Activated B cell treated with CpG ODN at 0.5 μM for 24 hours (primary cell): ENCODE data around the gene PMFBP1. TPM values are rescaled to one million over a fixed set of nuclear protein-coding genes. Genes with fewer than 3 reads are reported as not detected.

Source experiments
- ATAC-seq: fragments of 200-7000 bp; cut with Tn5 transposase; one replicate; pipeline ENCODE4 v1.10.0; 2021; ENCODE audit warnings: low read depth, mild to moderate bottlenecking, moderate library complexity
- CTCF ChIA-PET: fragments of 350-600 bp; sonication (Branson Sonifier 250); formaldehyde crosslinking; loops from one replicate; lab custom pipeline; 2021; ENCODE audit warnings: antibody characterized with exemption; lab: Charles Lee
- POLR2A ChIA-PET: fragments of 350-600 bp; sonication (Branson Sonifier 250); formaldehyde crosslinking; loops from one replicate; lab custom pipeline; 2021; ENCODE audit warnings: antibody characterized with exemption; lab: Charles Lee
- DNase-seq: peaks from one replicate; pipeline ENCODE4 v3.0.0; 2022
- H3K27ac Mint-ChIP-seq: one replicate; pipeline ENCODE4 v1.8.0; 2020; ENCODE audit warnings: mixed read lengths
- H3K27me3 Mint-ChIP-seq: one replicate; pipeline ENCODE4 v1.8.0; 2021; ENCODE audit warnings: mixed read lengths
- H3K36me3 Mint-ChIP-seq: one replicate; pipeline ENCODE4 v1.8.0; 2021; ENCODE audit warnings: low read depth, mixed read lengths
- H3K4me1 Mint-ChIP-seq: one replicate; pipeline ENCODE4 v1.8.0; 2021; ENCODE audit warnings: mixed read lengths
- H3K4me3 Mint-ChIP-seq: one replicate; pipeline ENCODE4 v1.8.0; 2020; ENCODE audit warnings: mild to moderate bottlenecking, mixed read lengths
- H3K9me3 Mint-ChIP-seq: one replicate; pipeline ENCODE4 v1.8.0; 2020; ENCODE audit warnings: mixed read lengths
- intact Hi-C: fragments of 100-400 bp; cut with micrococcal nuclease; formaldehyde crosslinking; loops from one replicate; pipeline ENCODE4 v1.15.1; 2024
- total RNA-seq: library from RNA; stranded (reverse); gene quantifications from 2 replicates; pipeline ENCODE4 v1.2.3, GENCODE V29; 2022
- TF ChIP-seq, protein P1 (sequence below): fragments of 200-600 bp; IDR thresholded peaks from one replicate; pipeline ENCODE4 v1.8.0; 2022; ENCODE audit warnings: antibody characterized with exemption, mild to moderate bottlenecking

The PMFBP1 gene
- total RNA-seq, 1 donor from 2014 or later = 5.7 TPM

- intact Hi-C loops = loop anchor here (5.0 to 10.0 kb wide), 6 partner anchors 197 to 1289 kb away; partner anchors contain the start of genes CMTR2, IST1, PHLPP2 and VAC14
- ChIA-PET POLR2A (interaction anchor here (0.9 to 1.6 kb wide), 4 partner anchors 87 to 632 kb away, joined by 3 to 8 read pairs (median 4); partner anchors contain the start of genes AP1G1 and ZNF23), CTCF (no interaction called here)
- H3K4me3 Mint-ChIP-seq = peak overlapping the region; percentile 99
- peak overlapping the region; percentile 96 for H3K27ac Mint-ChIP-seq
- TF ChIP-seq, protein P1, sequence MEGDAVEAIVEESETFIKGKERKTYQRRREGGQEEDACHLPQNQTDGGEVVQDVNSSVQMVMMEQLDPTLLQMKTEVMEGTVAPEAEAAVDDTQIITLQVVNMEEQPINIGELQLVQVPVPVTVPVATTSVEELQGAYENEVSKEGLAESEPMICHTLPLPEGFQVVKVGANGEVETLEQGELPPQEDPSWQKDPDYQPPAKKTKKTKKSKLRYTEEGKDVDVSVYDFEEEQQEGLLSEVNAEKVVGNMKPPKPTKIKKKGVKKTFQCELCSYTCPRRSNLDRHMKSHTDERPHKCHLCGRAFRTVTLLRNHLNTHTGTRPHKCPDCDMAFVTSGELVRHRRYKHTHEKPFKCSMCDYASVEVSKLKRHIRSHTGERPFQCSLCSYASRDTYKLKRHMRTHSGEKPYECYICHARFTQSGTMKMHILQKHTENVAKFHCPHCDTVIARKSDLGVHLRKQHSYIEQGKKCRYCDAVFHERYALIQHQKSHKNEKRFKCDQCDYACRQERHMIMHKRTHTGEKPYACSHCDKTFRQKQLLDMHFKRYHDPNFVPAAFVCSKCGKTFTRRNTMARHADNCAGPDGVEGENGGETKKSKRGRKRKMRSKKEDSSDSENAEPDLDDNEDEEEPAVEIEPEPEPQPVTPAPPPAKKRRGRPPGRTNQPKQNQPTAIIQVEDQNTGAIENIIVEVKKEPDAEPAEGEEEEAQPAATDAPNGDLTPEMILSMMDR = no peak
- no peak for DNase-seq
- no peak for ATAC-seq
- H3K36me3 Mint-ChIP-seq = peaks cover 68% of the 10 kb centered on the region
- peaks cover 47% of the 10 kb centered on the region for H3K4me1 Mint-ChIP-seq
- H3K9me3 Mint-ChIP-seq = no peaks in the 10 kb centered on the region
- no peaks in the 10 kb centered on the region for H3K27me3 Mint-ChIP-seq
Observed at GRCh38 chr16:72094266-72094610, 77.7 kb downstream of the PMFBP1 start.

DNA sequence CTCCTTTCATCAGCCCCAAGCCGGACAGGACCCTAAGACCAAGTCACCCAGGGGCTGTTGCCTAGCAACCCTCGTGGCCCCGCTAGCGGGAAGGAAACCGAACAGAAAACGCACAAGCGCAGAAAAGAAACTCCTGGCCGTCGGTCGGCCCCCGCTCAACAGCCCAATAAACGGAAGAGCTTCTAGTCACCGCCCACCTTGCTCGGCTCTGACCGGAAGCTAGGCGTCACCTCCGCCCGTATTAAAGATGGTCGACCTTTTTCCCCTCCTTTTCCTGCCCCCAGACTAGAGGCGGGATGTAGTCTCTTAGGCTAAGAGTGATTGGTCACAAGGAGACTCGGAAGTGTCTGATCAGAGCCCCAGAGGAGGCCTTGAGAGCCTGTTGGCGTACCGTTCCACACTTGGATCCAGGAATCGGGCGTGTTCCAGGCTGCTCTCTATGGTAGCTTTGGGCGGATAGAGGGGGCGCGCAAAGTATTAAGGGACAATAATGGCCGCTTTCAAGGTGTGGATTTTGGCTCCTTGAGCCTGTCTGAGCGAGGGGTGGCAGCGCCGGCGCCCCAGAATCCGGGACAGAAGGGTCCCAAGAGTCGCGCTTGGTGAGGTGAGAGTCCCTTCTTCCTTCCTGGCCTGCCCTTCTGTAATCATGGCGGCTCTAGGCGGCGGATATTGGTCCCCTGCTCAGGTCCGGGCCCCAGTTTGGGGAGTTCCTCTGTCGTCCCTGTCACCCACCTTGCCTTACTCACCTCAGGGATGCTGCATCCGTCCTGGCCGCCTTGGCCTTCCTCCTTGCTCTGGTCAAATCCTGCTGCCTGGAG is 78.3 kb downstream of the PMFBP1 start, which contains the start of the genes DHX38 and TXNL4B:
Gene DHX38, plus strand, starts transcription at position 400 of the 818 bp plus-strand sequence. CDS start 2,311 bp downstream, outside the sequence.
Gene TXNL4B, minus strand, starts transcription at position 173 of the 818 bp plus-strand sequence. CDS start 2,871 bp downstream, outside the sequence.
- H3K4me3 Mint-ChIP-seq = peak within 1 kb of the TSS; percentile 99
- peaks cover 68% of the 10 kb centered on the region for H3K36me3 Mint-ChIP-seq
- TF ChIP-seq, protein P1 = no peak
- peak within 1 kb of the TSS; percentile 96 for H3K27ac Mint-ChIP-seq
- DNase-seq (peak; percentile 77), ATAC-seq (peak; percentile 96)
- POLR2A ChIA-PET = interaction anchor here (0.6 to 1.6 kb wide), 14 partner anchors 13 to 1323 kb away, joined by 3 to 8 read pairs (median 4); partner anchors contain the start of genes AP1G1, CMTR2, DHODH and ZNF23
- H3K9me3 Mint-ChIP-seq = no peaks in the 10 kb centered on the region
- no peaks in the 10 kb centered on the region for H3K27me3 Mint-ChIP-seq
- intact Hi-C loops = loop anchor here (1.0 to 10.0 kb wide), 11 partner anchors 79 to 1289 kb away; partner anchors contain the start of genes CMTR2, DHODH, IST1 and PHLPP2
- H3K4me1 Mint-ChIP-seq = peaks cover 47% of the 10 kb centered on the region
- CTCF ChIA-PET = interaction anchor here (0.6 kb wide), 1 partner anchor 210 kb away, joined by 3 read pairs; no protein-coding TSS in a partner anchor

DNA sequence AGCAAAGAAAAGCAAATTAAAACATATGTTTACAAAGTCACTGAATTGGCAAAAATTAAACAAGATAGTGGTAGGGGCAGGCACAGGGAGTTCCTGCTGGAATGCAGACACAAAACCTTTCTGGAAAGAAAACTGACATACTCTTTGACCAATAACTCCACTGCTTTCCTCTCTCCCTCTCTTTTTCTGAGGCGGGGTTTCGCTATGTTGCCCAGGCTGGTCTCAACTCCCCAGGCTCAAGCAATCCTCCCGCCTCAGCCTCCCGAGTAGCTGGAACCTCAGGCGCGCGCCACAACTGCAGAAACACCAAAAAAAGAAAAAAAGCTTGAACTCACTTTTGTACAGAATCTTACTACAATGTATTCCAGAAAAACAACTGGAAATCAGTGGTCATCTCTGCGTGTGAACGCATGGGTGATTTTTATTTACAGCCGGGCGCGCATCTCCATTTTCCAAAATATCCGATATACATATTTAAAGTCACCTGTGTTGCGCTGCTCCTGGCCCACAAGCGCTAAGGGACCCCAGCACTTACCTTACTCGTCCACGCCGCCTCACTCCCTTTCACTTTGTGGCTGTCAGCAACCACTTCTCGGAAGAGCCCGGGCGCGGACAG is 79.0 kb downstream of the PMFBP1 start:
- peak; percentile 31 for ATAC-seq
- POLR2A ChIA-PET = interaction anchor here (0.6 to 1.6 kb wide), 12 partner anchors 13 to 1322 kb away, joined by 3 to 6 read pairs (median 4); partner anchors contain the start of genes CMTR2, DHODH and ZNF23
- H3K4me1 Mint-ChIP-seq = peaks cover 47% of the 10 kb centered on the region

DNA sequence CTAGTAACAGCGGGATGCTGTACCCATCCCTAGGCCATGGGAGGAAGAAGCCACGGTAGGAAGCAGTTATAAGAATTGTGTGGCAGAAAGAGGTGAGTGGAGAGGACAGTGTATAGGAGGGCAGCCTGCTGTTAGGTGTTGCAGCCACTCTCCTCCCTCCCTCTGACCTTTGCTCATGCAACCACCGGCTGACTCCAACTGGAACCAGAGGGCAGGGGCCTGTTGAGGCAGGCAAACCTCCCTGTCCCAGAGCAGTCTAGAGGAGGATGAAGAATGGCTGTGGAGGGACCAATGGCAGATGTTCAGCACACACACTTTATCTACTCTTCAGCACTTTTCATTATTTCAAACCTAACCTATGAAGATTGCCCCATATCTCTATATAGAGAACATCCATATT is 80.7 kb downstream of the PMFBP1 start:
- no peak overlapping the region for H3K27ac Mint-ChIP-seq
- peaks cover 47% of the 10 kb centered on the region for H3K4me1 Mint-ChIP-seq
- ATAC-seq (no peak), DNase-seq (no peak)
- intact Hi-C loops = loop anchor here (5.0 to 10.0 kb wide), 6 partner anchors 194 to 1286 kb away; partner anchors contain the start of genes CMTR2, IST1, PHLPP2 and VAC14
- no peaks in the 10 kb centered on the region for H3K27me3 Mint-ChIP-seq
- TF ChIP-seq, protein P1 = no peak
- peak overlapping the region; percentile 38 for H3K4me3 Mint-ChIP-seq
- H3K36me3 Mint-ChIP-seq = peaks cover 62% of the 10 kb centered on the region
- ChIA-PET POLR2A (no interaction called here), CTCF (no interaction called here)
- H3K9me3 Mint-ChIP-seq = no peaks in the 10 kb centered on the region

More for the DNA sequence above, 79.0 kb downstream of the PMFBP1 start:
- CTCF ChIA-PET = interaction anchor here (0.6 kb wide), 1 partner anchor 210 kb away, joined by 3 read pairs; no protein-coding TSS in a partner anchor
- H3K36me3 Mint-ChIP-seq = peaks cover 66% of the 10 kb centered on the region
- H3K9me3 Mint-ChIP-seq = no peaks in the 10 kb centered on the region
- intact Hi-C loops = loop anchor here (1.0 to 10.0 kb wide), 11 partner anchors 79 to 1288 kb away; partner anchors contain the start of genes CMTR2, DHODH, IST1 and PHLPP2
- TF ChIP-seq, protein P1 = no peak
- peak overlapping the region; percentile 99 for H3K4me3 Mint-ChIP-seq
- DNase-seq = no peak
- no peaks in the 10 kb centered on the region for H3K27me3 Mint-ChIP-seq
- H3K27ac Mint-ChIP-seq = peak overlapping the region; percentile 96
